GM12864 (cell line): ENCODE data around the gene FAM131B.

Experiments used
- DNase-seq: peaks from one replicate; pipeline ENCODE4 v3.0.0-alpha.2; 2011; ENCODE audit warnings: low read depth
- H3K4me3 ChIP-seq: 2 replicates; pipeline ENCODE4 v1.5.1; 2011; ENCODE audit warnings: mild to moderate bottlenecking, low read depth, low read length, control low read depth
- TF ChIP-seq, protein P1 (sequence below): IDR thresholded peaks from 2 replicates; pipeline ENCODE4 v1.5.1; 2011; ENCODE audit warnings: low read depth, mild to moderate bottlenecking, moderate library complexity, low read length, control low read depth, inconsistent platforms; ENCODE audit errors: missing control alignments

The FAM131B gene

DNA sequence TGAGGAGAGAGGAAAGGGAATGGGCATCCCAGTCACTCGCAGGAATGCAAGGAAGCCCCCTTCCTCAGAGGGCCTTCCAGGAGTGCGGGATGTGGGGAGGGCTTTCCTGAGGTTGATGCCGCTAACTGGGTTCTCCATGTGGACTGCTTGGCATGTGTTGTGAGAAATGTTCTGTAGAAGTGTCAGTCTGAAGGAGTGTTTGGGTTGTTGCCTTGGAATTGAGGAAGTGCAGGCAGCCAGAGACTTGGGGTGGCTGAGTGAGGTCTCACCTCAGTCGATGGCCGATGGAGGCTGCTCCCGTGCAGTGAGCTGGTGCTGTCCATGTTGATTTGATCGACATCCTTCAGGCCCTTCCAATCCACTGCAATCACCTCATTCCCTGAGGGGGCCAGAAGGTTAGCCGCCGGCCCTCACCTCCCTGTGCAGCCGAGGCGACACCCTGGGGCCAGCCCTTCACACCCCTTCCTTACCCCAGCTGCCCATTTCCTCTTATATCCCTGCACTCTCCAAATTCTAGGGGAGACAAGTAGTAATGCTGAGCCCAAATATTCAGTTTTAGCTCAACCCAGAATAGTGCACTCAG is 2.7 kb downstream of the FAM131B start:
- no peak overlapping the region for H3K4me3 ChIP-seq
- TF ChIP-seq, protein P1, sequence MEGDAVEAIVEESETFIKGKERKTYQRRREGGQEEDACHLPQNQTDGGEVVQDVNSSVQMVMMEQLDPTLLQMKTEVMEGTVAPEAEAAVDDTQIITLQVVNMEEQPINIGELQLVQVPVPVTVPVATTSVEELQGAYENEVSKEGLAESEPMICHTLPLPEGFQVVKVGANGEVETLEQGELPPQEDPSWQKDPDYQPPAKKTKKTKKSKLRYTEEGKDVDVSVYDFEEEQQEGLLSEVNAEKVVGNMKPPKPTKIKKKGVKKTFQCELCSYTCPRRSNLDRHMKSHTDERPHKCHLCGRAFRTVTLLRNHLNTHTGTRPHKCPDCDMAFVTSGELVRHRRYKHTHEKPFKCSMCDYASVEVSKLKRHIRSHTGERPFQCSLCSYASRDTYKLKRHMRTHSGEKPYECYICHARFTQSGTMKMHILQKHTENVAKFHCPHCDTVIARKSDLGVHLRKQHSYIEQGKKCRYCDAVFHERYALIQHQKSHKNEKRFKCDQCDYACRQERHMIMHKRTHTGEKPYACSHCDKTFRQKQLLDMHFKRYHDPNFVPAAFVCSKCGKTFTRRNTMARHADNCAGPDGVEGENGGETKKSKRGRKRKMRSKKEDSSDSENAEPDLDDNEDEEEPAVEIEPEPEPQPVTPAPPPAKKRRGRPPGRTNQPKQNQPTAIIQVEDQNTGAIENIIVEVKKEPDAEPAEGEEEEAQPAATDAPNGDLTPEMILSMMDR = no peak
- no peak for DNase-seq

GRCh38 chr7:143358626-143359025 is 3.9 kb downstream of the FAM131B start:
- no peak overlapping the region for H3K4me3 ChIP-seq
- DNase-seq = no peak
- TF ChIP-seq, protein P1 = no peak

GRCh38 chr7:143356414-143357050 is 6.0 kb downstream of the FAM131B start:
- DNase-seq = no peak
- TF ChIP-seq, protein P1 = no peak
- no peak overlapping the region for H3K4me3 ChIP-seq

DNA sequence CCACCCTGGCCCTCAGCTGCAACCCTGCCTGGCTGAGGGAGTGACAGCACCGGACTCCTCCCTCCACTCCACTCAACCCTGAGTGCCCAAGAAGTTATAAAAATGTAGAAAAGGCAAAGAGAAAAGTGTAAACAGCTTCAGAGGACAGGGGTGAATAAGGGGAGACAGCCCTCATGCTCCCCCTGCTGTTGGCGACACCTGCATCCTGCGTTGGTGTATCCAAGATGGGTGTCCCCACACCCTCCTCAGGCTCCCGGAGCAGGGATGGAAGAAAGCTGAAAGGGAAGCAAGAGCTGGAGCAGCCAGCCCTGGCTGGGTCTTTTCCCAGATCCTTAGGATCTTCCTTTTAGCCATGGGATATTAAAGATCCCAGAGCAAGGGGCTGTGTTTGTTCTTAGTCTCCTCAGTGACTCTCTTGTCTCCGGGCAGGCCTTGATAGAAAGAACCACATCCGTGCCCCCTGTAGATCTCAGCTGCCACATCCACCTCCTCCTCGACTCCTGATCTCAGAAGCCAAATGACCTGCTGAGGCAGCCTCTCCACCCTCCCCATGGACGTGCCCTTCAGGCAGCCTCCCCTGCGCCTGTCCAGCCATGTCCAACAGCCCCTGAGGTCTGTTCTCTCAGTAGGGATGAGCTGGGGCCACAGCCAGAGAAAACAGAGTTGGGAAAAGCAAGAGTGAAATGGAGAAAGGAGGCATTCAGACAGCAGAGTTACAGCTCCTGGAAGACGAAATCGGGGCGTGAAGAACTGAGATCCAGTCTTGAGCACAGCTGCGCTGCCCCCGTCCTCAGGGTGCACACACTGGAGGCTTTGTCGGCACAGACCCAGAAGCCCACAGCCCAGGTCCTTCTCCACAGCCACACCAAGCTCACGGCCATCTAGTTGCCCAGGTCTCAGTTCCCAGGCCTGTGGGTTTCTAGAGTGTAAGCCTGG is 6.8 kb downstream of the FAM131B start:
- no peak overlapping the region for H3K4me3 ChIP-seq
- DNase-seq = no peak
- TF ChIP-seq, protein P1 = peak; percentile 27

- DNase-seq = no peak
- TF ChIP-seq, protein P1 = no peak
- H3K4me3 ChIP-seq = no peak overlapping the region
Measured at GRCh38 chr7:143354965-143355364, 7.5 kb downstream of the FAM131B start.

DNA sequence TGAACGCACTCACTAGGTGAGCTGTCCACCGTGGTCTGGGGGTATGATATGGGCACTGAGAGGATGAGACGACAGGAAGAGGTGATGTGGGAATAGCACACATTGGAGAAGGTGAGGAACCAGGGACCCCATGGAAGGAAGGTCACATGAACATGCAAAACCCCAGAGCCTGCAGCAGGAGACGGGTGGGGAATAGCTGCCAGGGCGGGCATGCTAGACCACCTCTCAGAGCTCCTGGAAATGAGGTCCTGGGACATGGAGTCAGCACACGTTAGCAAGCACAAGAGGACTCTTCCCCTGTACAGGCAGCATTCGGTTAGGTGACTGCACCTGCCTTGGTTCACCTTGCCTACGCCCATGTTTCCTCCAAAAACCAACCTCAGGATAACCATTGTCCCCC is 8.1 kb downstream of the FAM131B start:
- TF ChIP-seq, protein P1 = no peak
- H3K4me3 ChIP-seq = no peak overlapping the region
- no peak for DNase-seq
